Measurements from ENCODE around the gene CCSER1.

GRCh38 chr4:90171491-90171890 is 44.3 kb downstream of the CCSER1 start:
- TF ChIP-seq CTCF (conservative IDR thresholded peaks at IDR 0.05 in 1 of 2, IDR thresholded peaks at IDR 0.05 in 1 of 2; ENCODE audit: low read depth in 1 of 2, low read length in 2 of 2): no peak
- no peak for TF ChIP-seq EZH2 (IDR thresholded peaks at IDR 0.05; ENCODE audit: low read length, missing control alignments)

Data from fibroblast of lung (primary cell).